HUES48 (cell line): Measurements from ENCODE around the gene SH3PXD2B.
A peak's percentile ranks its signal among the peaks of the same experiment; 100 is the strongest.

Experiments
- H3K27ac ChIP-seq: one replicate; pipeline ENCODE4 v1.7.0; 2013; ENCODE audit warnings: low read depth, low read length, inconsistent platforms
- H3K27me3 ChIP-seq: 2 replicates; pipeline ENCODE4 v1.6.1; 2013; ENCODE audit warnings: mild to moderate bottlenecking, low read length; ENCODE audit not compliant: control insufficient read depth, insufficient read depth
- H3K36me3 ChIP-seq: 2 replicates; pipeline ENCODE4 v1.6.1; 2013; ENCODE audit warnings: low read length; ENCODE audit not compliant: control insufficient read depth, insufficient read depth
- H3K4me1 ChIP-seq: 2 replicates; pipeline ENCODE4 v1.6.1; 2013; ENCODE audit warnings: mild to moderate bottlenecking, low read length; ENCODE audit not compliant: control insufficient read depth, insufficient read depth
- H3K4me3 ChIP-seq: 2 replicates; pipeline ENCODE4 v1.5.1; 2013; ENCODE audit warnings: mild to moderate bottlenecking, low read depth, low read length
- H3K9ac ChIP-seq: 2 replicates; pipeline ENCODE4 v1.6.1; 2013; ENCODE audit warnings: mild to moderate bottlenecking, low read depth, low read length, moderate library complexity
- H3K9me3 ChIP-seq: 2 replicates; pipeline ENCODE4 v1.6.1; 2013; ENCODE audit warnings: low read length; ENCODE audit not compliant: control insufficient read depth, insufficient read depth

Gene SH3PXD2B

GRCh38 chr5:172451771-172452197 is 2.5 kb downstream of the SH3PXD2B start:
- Histone ChIP-seq H3K4me1 (peaks cover 37% of the 10 kb centered on the region; the same call in 1 of the 2 replicates), H3K4me3 (no peak overlapping the region), H3K9ac (no peak overlapping the region), H3K36me3 (no peaks in the 10 kb centered on the region), H3K27me3 (no peaks in the 10 kb centered on the region), H3K9me3 (no peaks in the 10 kb centered on the region), H3K27ac (peak overlapping the region; percentile 47)

- no peaks in the 10 kb centered on the region for H3K9me3 ChIP-seq
- H3K4me3 ChIP-seq, result no peak overlapping the region
- no peaks in the 10 kb centered on the region for H3K27me3 ChIP-seq
- H3K4me1 ChIP-seq, result peaks cover 40% of the 10 kb centered on the region; the same call in 1 of the 2 replicates
- H3K27ac ChIP-seq, result peak overlapping the region; percentile 47
- no peaks in the 10 kb centered on the region for H3K36me3 ChIP-seq
- no peak overlapping the region for H3K9ac ChIP-seq
Measured at GRCh38 chr5:172450861-172451695, 3.2 kb downstream of the SH3PXD2B start.

GRCh38 chr5:172450453-172450852 is 3.9 kb downstream of the SH3PXD2B start:
- H3K36me3 ChIP-seq, result no peaks in the 10 kb centered on the region
- no peak overlapping the region for H3K9ac ChIP-seq
- H3K4me3 ChIP-seq, result no peak overlapping the region
- H3K4me1 ChIP-seq, result peaks cover 34% of the 10 kb centered on the region; the same call in 1 of the 2 replicates
- H3K9me3 ChIP-seq, result no peaks in the 10 kb centered on the region
- H3K27ac ChIP-seq, result no peak overlapping the region
- no peaks in the 10 kb centered on the region for H3K27me3 ChIP-seq

- H3K27me3 ChIP-seq, result no peaks in the 10 kb centered on the region
- H3K4me3 ChIP-seq, result no peak overlapping the region
- peaks cover 25% of the 10 kb centered on the region; the same call in 1 of the 2 replicates for H3K4me1 ChIP-seq
- H3K9me3 ChIP-seq, result no peaks in the 10 kb centered on the region
- H3K36me3 ChIP-seq, result no peaks in the 10 kb centered on the region
- no peak overlapping the region for H3K9ac ChIP-seq
- H3K27ac ChIP-seq, result no peak overlapping the region
Measured at GRCh38 chr5:172448999-172449398, 5.3 kb downstream of the SH3PXD2B start.

GRCh38 chr5:172447646-172448365 is 6.5 kb downstream of the SH3PXD2B start:
- H3K36me3 ChIP-seq, result no peaks in the 10 kb centered on the region
- H3K9ac ChIP-seq, result no peak overlapping the region
- no peak overlapping the region for H3K4me3 ChIP-seq
- no peaks in the 10 kb centered on the region for H3K27me3 ChIP-seq
- H3K4me1 ChIP-seq, result peaks cover 25% of the 10 kb centered on the region; the same call in 1 of the 2 replicates
- H3K27ac ChIP-seq, result no peak overlapping the region
- H3K9me3 ChIP-seq, result no peaks in the 10 kb centered on the region

GRCh38 chr5:172446336-172447051 is 7.8 kb downstream of the SH3PXD2B start:
- peaks cover 2% of the 10 kb centered on the region; the same call in 1 of the 2 replicates for H3K36me3 ChIP-seq
- no peak overlapping the region for H3K9ac ChIP-seq
- no peaks in the 10 kb centered on the region for H3K27me3 ChIP-seq
- peaks cover 21% of the 10 kb centered on the region; the same call in 1 of the 2 replicates for H3K4me1 ChIP-seq
- H3K4me3 ChIP-seq, result no peak overlapping the region
- no peaks in the 10 kb centered on the region for H3K9me3 ChIP-seq
- H3K27ac ChIP-seq, result no peak overlapping the region

- no peaks in the 10 kb centered on the region for H3K9me3 ChIP-seq
- H3K36me3 ChIP-seq, result peaks cover 2% of the 10 kb centered on the region; the same call in 1 of the 2 replicates
- no peak overlapping the region for H3K4me3 ChIP-seq
- H3K27ac ChIP-seq, result no peak overlapping the region
- H3K9ac ChIP-seq, result no peak overlapping the region
- no peaks in the 10 kb centered on the region for H3K27me3 ChIP-seq
- peaks cover 17% of the 10 kb centered on the region; the same call in 1 of the 2 replicates for H3K4me1 ChIP-seq
Measured at GRCh38 chr5:172445866-172446265, 8.5 kb downstream of the SH3PXD2B start.

GRCh38 chr5:172444626-172445365 is 9.5 kb downstream of the SH3PXD2B start:
- Histone ChIP-seq H3K4me1 (peaks cover 16% of the 10 kb centered on the region; the same call in 1 of the 2 replicates), H3K4me3 (no peak overlapping the region), H3K9ac (no peak overlapping the region), H3K27me3 (no peaks in the 10 kb centered on the region), H3K36me3 (peaks cover 2% of the 10 kb centered on the region; the same call in 1 of the 2 replicates), H3K9me3 (no peaks in the 10 kb centered on the region), H3K27ac (no peak overlapping the region)

- Histone ChIP-seq H3K36me3 (peaks cover 2% of the 10 kb centered on the region; the same call in 1 of the 2 replicates), H3K9ac (no peak overlapping the region), H3K27ac (no peak overlapping the region), H3K4me1 (peaks cover 11% of the 10 kb centered on the region; the same call in 1 of the 2 replicates), H3K4me3 (no peak overlapping the region), H3K9me3 (no peaks in the 10 kb centered on the region), H3K27me3 (no peaks in the 10 kb centered on the region)
Measured at GRCh38 chr5:172444110-172444510, 10.2 kb downstream of the SH3PXD2B start.
